H1 (cell line): ENCODE data around the gene SRSF8. TPM values are rescaled to one million over a fixed set of nuclear protein-coding genes. Genes with fewer than 3 reads are reported as not detected.

Source experiments
- ATF2 ChIP-seq: IDR thresholded peaks from 2 replicates; pipeline ENCODE4 v1.6.1; 2012; ENCODE audit warnings: low read length, inconsistent platforms
- ATF3 ChIP-seq: IDR thresholded peaks from 2 replicates; pipeline ENCODE4 v1.6.1; 2011; ENCODE audit warnings: low read depth, mild to moderate bottlenecking, low read length; ENCODE audit not compliant: insufficient read depth
- CREB1 ChIP-seq: IDR thresholded peaks from 2 replicates; pipeline ENCODE4 v1.6.1; 2012; ENCODE audit warnings: inconsistent platforms
- MAFK ChIP-seq: IDR thresholded peaks from 2 replicates; pipeline ENCODE4 v1.6.1; 2012; ENCODE audit warnings: low read depth, mild to moderate bottlenecking, improper control_type of control experiment, low read length
- SP4 ChIP-seq: IDR thresholded peaks from 2 replicates; pipeline ENCODE4 v1.6.1; 2012; ENCODE audit warnings: low read length, inconsistent platforms
- polyA plus RNA-seq, 7 experiments: library from polyadenylated mRNA; depleted of rRNA in 3 of 7; stranded (reverse) in 5 of 7; unstranded in 2 of 7; fragments of >200 nt in 5 of 7; fragments of 200-250 nt in 2 of 7; gene quantifications; 1 replicate in 5 of 7; 2 replicates in 1 of 7; 4 replicates in 1 of 7; pipeline versions ENCODE4 v1.2.1 to v1.2.3, GENCODE V29; 2011 to 2013; ENCODE audit warnings: missing spikeins in 2 of 7, mixed read lengths in 2 of 7
- total RNA-seq: library from RNA; stranded (reverse); fragmentation: NEBNext Ultra II Directional; extraction: Animal tissue kit (Norgen Biotek cat#: 25700); gene quantifications from 2 replicates; pipeline ENCODE4 v1.2.1, GENCODE V29; 2021

Gene SRSF8
- total and polyA plus RNA-seq, 2 of the 8 experiments (the other 6 are each of a cell fraction or from before 2014, with no cell fraction given): 13.2 to 18.5 TPM

- TF ChIP-seq ATF3: no peak
- TF ChIP-seq CREB1: no peak
- TF ChIP-seq ATF2: no peak
- TF ChIP-seq SP4: no peak
- TF ChIP-seq MAFK: no peak
Measured at GRCh38 chr11:95028357-95028756, 38.4 kb upstream of the SRSF8 start (continued).
